HepG2 (cell line): ENCODE data around the gene PCGF2. TPM values are rescaled to one million over a fixed set of nuclear protein-coding genes. Genes with fewer than 3 reads are reported as not detected.

Experiments
- EHMT2 ChIP-seq: fragments of 200-600 bp; sonication (generic); IDR thresholded peaks from 2 replicates; pipeline ENCODE4 v1.7.0; 2017; ENCODE audit warnings: antibody characterized with exemption, low read depth, low read length, borderline replicate concordance
- GFI1 ChIP-seq: sonication (generic); formaldehyde crosslinking; IDR thresholded peaks from 2 replicates; pipeline ENCODE4 v1.5.0; 2020; ENCODE audit warnings: missing genetic modification reagents, mild to moderate bottlenecking, borderline replicate concordance
- KDM3A ChIP-seq: IDR thresholded peaks from 2 replicates; pipeline ENCODE4 v1.6.1; 2018; ENCODE audit warnings: low read depth, missing compliant biosample characterization
- KLF9 ChIP-seq: IDR thresholded peaks from 2 replicates; pipeline ENCODE4 v1.6.1; 2016; ENCODE audit warnings: low read depth
- NFIC ChIP-seq: IDR thresholded peaks from 2 replicates; pipeline ENCODE4 v1.6.1; 2012; ENCODE audit warnings: mild to moderate bottlenecking, low read length, inconsistent platforms
- PHF8 ChIP-seq: sonication (generic); formaldehyde crosslinking; IDR thresholded peaks from 2 replicates; pipeline ENCODE4 v1.5.0; 2020; ENCODE audit warnings: missing genetic modification reagents
- POLR2AphosphoS5 ChIP-seq: IDR thresholded peaks from 2 replicates; pipeline ENCODE4 v1.6.1; 2012; ENCODE audit warnings: low read depth, low read length
- YEATS2 ChIP-seq: sonication (generic); formaldehyde crosslinking; IDR thresholded peaks from 2 replicates; pipeline ENCODE4 v1.4.0; 2020; ENCODE audit warnings: missing genetic modification reagents, borderline replicate concordance
- ZFP1 ChIP-seq: IDR thresholded peaks from 2 replicates; pipeline ENCODE4 v1.6.1; 2016
- ZNF274 ChIP-seq: sonication (generic); formaldehyde crosslinking; IDR thresholded peaks from 2 replicates; pipeline ENCODE4 v1.5.1; 2020; ENCODE audit warnings: mild to moderate bottlenecking, missing genetic modification reagents
- ZNF530 ChIP-seq: sonication (generic); formaldehyde crosslinking; IDR thresholded peaks from 2 replicates; pipeline ENCODE4 v1.5.0; 2020; ENCODE audit warnings: low read depth, mild to moderate bottlenecking, missing genetic modification reagents
- ZNF564 ChIP-seq: sonication (generic); formaldehyde crosslinking; IDR thresholded peaks from 2 replicates; pipeline ENCODE4 v1.8.1; 2023; ENCODE audit warnings: mild to moderate bottlenecking, missing genetic modification reagents
- ZNF839 ChIP-seq: sonication (generic); formaldehyde crosslinking; IDR thresholded peaks from 2 replicates; pipeline ENCODE4 v1.4.0; 2020; ENCODE audit warnings: missing genetic modification reagents, mild to moderate bottlenecking, borderline replicate concordance
- polyA plus RNA-seq, 8 experiments: library from polyadenylated mRNA; depleted of rRNA in 3 of 8; stranded (reverse) in 7 of 8; unstranded in 1 of 8; fragments of >200 nt; fragmentation: Illumina TruSeq in 4 of 8; extraction: Trizol in 4 of 8; gene quantifications; 2 replicates each; pipeline versions ENCODE4 v1.2.1 to v1.2.3, GENCODE V29; 2011 to 2016; ENCODE audit warnings: low read depth in 4 of 8, missing spikeins in 1 of 8, mixed read lengths in 1 of 8; ENCODE audit not compliant: insufficient read depth in 1 of 8
- total RNA-seq, 5 experiments: library from RNA; depleted of rRNA; stranded (reverse); fragments of >200 nt; fragmentation: Illumina TruSeq; extraction: Trizol; gene quantifications; 2 replicates each; pipeline ENCODE4 v1.2.3, GENCODE V29; 2016; ENCODE audit warnings: low read depth in 1 of 5
- TF ChIP-seq, protein P1 (sequence below): sonication (generic); formaldehyde crosslinking; IDR thresholded peaks from 2 replicates; pipeline ENCODE4 v1.5.1; 2020; ENCODE audit warnings: missing genetic modification reagents, mild to moderate bottlenecking, borderline replicate concordance
- TF ChIP-seq, protein P2 (sequence below): sonication (generic); formaldehyde crosslinking; IDR thresholded peaks from 2 replicates; pipeline ENCODE4 v1.4.0; 2020; ENCODE audit warnings: mild to moderate bottlenecking, missing genetic modification reagents, borderline replicate concordance
- TF ChIP-seq, protein P3 (sequence below): sonication (generic); IDR thresholded peaks from 2 replicates; pipeline ENCODE4 v1.6.1; 2016; ENCODE audit warnings: low read depth, borderline replicate concordance
- TF ChIP-seq, protein P4 (sequence below): sonication (generic); formaldehyde crosslinking; IDR thresholded peaks from 2 replicates; pipeline ENCODE4 v1.8.0; 2022; ENCODE audit warnings: mild to moderate bottlenecking, missing genetic modification reagents, moderate library complexity

PCGF2 gene
- total and polyA plus RNA-seq, 2 of the 13 experiments (the other 11 are each of a cell fraction or from before 2014, with no cell fraction given), result 11.6 to 29.4 TPM

DNA sequence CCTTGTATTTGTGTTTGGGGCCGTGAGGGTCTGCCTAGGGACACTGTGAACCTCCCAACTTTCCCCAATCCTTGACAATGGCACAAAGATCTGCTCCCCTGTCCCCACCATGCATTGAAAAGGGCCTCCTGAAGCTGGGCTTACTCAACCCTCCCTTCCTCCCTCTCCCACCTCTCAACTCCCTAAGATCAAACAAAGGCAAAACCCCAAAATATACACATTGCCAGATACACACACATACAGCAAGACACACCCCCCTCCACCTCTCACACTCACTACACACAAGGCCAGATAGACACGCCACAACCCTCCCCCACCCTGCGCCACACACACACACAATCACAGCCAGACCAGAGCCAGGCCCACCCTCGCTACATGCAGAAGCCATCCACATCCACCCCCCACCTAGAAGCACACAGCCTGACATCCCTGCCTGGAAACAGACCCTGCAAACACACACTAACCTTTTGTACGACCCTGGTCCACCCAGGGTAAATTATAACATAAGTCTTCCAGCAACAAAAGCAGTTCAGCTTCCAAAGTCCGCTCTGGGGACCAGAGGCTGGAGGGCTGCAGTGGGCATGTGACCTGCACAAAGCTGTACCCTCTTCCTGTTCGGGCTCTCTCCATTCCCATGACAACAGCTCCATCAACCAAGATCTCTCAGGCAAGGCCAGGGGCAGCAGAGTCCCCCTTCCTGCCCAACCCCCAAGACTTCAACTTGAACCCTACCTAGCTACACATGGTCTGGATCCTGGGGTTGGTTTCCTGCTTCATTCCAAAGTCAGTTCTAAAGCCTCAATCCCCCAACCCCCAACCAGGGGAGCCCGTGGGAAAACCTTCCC, 1.9 kb downstream of the PCGF2 start (continued):
- TF ChIP-seq, protein P1, sequence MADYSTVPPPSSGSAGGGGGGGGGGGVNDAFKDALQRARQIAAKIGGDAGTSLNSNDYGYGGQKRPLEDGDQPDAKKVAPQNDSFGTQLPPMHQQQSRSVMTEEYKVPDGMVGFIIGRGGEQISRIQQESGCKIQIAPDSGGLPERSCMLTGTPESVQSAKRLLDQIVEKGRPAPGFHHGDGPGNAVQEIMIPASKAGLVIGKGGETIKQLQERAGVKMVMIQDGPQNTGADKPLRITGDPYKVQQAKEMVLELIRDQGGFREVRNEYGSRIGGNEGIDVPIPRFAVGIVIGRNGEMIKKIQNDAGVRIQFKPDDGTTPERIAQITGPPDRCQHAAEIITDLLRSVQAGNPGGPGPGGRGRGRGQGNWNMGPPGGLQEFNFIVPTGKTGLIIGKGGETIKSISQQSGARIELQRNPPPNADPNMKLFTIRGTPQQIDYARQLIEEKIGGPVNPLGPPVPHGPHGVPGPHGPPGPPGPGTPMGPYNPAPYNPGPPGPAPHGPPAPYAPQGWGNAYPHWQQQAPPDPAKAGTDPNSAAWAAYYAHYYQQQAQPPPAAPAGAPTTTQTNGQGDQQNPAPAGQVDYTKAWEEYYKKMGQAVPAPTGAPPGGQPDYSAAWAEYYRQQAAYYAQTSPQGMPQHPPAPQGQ (CRISPR knock-in tag), result peak; percentile 14; the same call in 1 of the 2 replicates
- peak; percentile 30; the same call in 1 of the 2 replicates for TF ChIP-seq PHF8
- peak; percentile 45; the same call in 1 of the 2 replicates for TF ChIP-seq POLR2AphosphoS5
- no peak for TF ChIP-seq NFIC
- peak; percentile 79; the same call in 1 of the 2 replicates for TF ChIP-seq KLF9 (CRISPR knock-in tag)
- TF ChIP-seq KDM3A, result 0 out of 2 replicates have a peak, but pooled peaks have one; percentile 38
- peak; percentile 21; the same call in 1 of the 2 replicates for TF ChIP-seq ZNF274
- TF ChIP-seq ZNF564, result no peak
- TF ChIP-seq, protein P2, sequence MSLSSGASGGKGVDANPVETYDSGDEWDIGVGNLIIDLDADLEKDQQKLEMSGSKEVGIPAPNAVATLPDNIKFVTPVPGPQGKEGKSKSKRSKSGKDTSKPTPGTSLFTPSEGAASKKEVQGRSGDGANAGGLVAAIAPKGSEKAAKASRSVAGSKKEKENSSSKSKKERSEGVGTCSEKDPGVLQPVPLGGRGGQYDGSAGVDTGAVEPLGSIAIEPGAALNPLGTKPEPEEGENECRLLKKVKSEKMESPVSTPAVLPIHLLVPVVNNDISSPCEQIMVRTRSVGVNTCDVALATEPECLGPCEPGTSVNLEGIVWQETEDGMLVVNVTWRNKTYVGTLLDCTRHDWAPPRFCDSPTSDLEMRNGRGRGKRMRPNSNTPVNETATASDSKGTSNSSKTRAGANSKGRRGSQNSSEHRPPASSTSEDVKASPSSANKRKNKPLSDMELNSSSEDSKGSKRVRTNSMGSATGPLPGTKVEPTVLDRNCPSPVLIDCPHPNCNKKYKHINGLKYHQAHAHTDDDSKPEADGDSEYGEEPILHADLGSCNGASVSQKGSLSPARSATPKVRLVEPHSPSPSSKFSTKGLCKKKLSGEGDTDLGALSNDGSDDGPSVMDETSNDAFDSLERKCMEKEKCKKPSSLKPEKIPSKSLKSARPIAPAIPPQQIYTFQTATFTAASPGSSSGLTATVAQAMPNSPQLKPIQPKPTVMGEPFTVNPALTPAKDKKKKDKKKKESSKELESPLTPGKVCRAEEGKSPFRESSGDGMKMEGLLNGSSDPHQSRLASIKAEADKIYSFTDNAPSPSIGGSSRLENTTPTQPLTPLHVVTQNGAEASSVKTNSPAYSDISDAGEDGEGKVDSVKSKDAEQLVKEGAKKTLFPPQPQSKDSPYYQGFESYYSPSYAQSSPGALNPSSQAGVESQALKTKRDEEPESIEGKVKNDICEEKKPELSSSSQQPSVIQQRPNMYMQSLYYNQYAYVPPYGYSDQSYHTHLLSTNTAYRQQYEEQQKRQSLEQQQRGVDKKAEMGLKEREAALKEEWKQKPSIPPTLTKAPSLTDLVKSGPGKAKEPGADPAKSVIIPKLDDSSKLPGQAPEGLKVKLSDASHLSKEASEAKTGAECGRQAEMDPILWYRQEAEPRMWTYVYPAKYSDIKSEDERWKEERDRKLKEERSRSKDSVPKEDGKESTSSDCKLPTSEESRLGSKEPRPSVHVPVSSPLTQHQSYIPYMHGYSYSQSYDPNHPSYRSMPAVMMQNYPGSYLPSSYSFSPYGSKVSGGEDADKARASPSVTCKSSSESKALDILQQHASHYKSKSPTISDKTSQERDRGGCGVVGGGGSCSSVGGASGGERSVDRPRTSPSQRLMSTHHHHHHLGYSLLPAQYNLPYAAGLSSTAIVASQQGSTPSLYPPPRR (CRISPR knock-in tag), result peak; percentile 55; the same call in 1 of the 2 replicates
- peak; percentile 65; the same call in 1 of the 2 replicates for TF ChIP-seq YEATS2 (CRISPR knock-in tag)
- TF ChIP-seq ZNF530, result 0 out of 2 replicates have a peak, but pooled peaks have one; percentile 93
- peak; percentile 88; the same call in 1 of the 2 replicates for TF ChIP-seq ZFP1 (CRISPR knock-in tag)
- TF ChIP-seq, protein P3, sequence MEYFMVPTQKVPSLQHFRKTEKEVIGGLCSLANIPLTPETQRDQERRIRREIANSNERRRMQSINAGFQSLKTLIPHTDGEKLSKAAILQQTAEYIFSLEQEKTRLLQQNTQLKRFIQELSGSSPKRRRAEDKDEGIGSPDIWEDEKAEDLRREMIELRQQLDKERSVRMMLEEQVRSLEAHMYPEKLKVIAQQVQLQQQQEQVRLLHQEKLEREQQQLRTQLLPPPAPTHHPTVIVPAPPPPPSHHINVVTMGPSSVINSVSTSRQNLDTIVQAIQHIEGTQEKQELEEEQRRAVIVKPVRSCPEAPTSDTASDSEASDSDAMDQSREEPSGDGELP, result peak; percentile 46; the same call in 1 of the 2 replicates
- TF ChIP-seq, protein P4, sequence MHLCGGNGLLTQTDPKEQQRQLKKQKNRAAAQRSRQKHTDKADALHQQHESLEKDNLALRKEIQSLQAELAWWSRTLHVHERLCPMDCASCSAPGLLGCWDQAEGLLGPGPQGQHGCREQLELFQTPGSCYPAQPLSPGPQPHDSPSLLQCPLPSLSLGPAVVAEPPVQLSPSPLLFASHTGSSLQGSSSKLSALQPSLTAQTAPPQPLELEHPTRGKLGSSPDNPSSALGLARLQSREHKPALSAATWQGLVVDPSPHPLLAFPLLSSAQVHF, result no peak
- peak; percentile 89 for TF ChIP-seq GFI1 (CRISPR knock-in tag)
- no peak for TF ChIP-seq EHMT2
- no peak for TF ChIP-seq ZNF839 (CRISPR knock-in tag)
